A549 (cell line): ENCODE measurements around the gene KMO. TPM values are rescaled to one million over a fixed set of nuclear protein-coding genes. Genes with fewer than 3 reads are reported as not detected.

Source experiments
- ATAC-seq, 2 experiments: fragments of 200-7000 bp in 1 of 2; fragments of >200 bp in 1 of 2; cut with Nextera tagmentation in 1 of 2; cut with Tn5 transposase in 1 of 2; 3 replicates each; pipeline versions ENCODE4 v1.8.0 to v1.9.1; 2018 to 2020; ENCODE audit warnings: mild to moderate bottlenecking in 1 of 2, moderate library complexity in 1 of 2
- CTCF ChIA-PET: fragments of 300-600 bp; sonication (Branson Sonifier 250); formaldehyde crosslinking; extraction: SDS; loops from one replicate; lab custom pipeline; 2021; ENCODE audit warnings: antibody characterized with exemption, inconsistent platforms; lab: Yijun Ruan, JAX
- POLR2A ChIA-PET: fragments of 350-600 bp; formaldehyde crosslinking; extraction: SDS; loops from one replicate; lab custom pipeline; 2021; ENCODE audit warnings: antibody characterized with exemption, inconsistent platforms; lab: Yijun Ruan, JAX
- DNase-seq, 2 experiments: peaks; one replicate each; pipeline versions ENCODE4 v3.0.0 to v3.0.0-alpha.2; 2011 to 2016; ENCODE audit warnings: low read depth in 1 of 2, low spot score in 1 of 2
- FAIRE-seq: peaks from 2 replicates; lab custom pipeline; 2011; peaks lifted over from hg19 to GRCh38; lab: Jason Lieb, UNC
- H3K27ac ChIP-seq, 2 experiments: fragments of >200 bp; sonication (Bioruptor Twin); formaldehyde crosslinking; 3 replicates each; pipeline ENCODE4 v1.5.1; 2016 to 2017
- H3K4me1 ChIP-seq: fragments of >200 bp; sonication (Bioruptor Twin); formaldehyde crosslinking; 3 replicates; pipeline ENCODE4 v1.6.1; 2016
- H3K4me2 ChIP-seq: fragments of >200 bp; sonication (Bioruptor Twin); formaldehyde crosslinking; 3 replicates; pipeline ENCODE4 v1.6.1; 2016
- H3K4me3 ChIP-seq: fragments of >200 bp; sonication (Bioruptor Twin); formaldehyde crosslinking; 3 replicates; pipeline ENCODE4 v1.5.1; 2016
- H3K9me3 ChIP-seq: fragments of >200 bp; sonication (Bioruptor Twin); formaldehyde crosslinking; 3 replicates; pipeline ENCODE4 v1.6.1; 2016
- BHLHE40 ChIP-seq: IDR thresholded peaks from 2 replicates; pipeline ENCODE4 v1.6.1; 2012; ENCODE audit warnings: low read depth, low read length, inconsistent platforms
- CEBPB ChIP-seq, 2 experiments: fragments of >200 bp in 1 of 2; sonication (Bioruptor Twin) in 1 of 2; formaldehyde crosslinking in 1 of 2; IDR thresholded peaks; 2 replicates each; pipeline ENCODE4 v1.6.1; 2012 to 2016
- CHD4 ChIP-seq: fragments of 200-600 bp; sonication (generic); IDR thresholded peaks from 2 replicates; pipeline ENCODE4 v1.6.1; 2016; ENCODE audit warnings: antibody characterized with exemption, mild to moderate bottlenecking, borderline replicate concordance
- EP300 ChIP-seq, 2 experiments: fragments of >200 bp; sonication (Bioruptor Twin); formaldehyde crosslinking; IDR thresholded peaks; 2 replicates in 1 of 2; 3 replicates in 1 of 2; pipeline ENCODE4 v1.6.1; 2016 to 2017
- FOSL2 ChIP-seq, 2 experiments: fragments of 450-650 bp in 1 of 2; fragments of >200 bp in 1 of 2; sonication (Bioruptor Twin) in 1 of 2; formaldehyde crosslinking; IDR thresholded peaks; 2 replicates each; pipeline versions ENCODE4 v1.5.0 to v1.6.1; 2016 to 2020; ENCODE audit warnings: mild to moderate bottlenecking in 1 of 2, moderate library complexity in 1 of 2
- GATA3 ChIP-seq: IDR thresholded peaks from 2 replicates; pipeline ENCODE4 v1.6.1; 2012; ENCODE audit warnings: borderline replicate concordance
- JUN ChIP-seq, 2 experiments: fragments of >200 bp; sonication (Bioruptor Twin); formaldehyde crosslinking; IDR thresholded peaks; 2 replicates in 1 of 2; 3 replicates in 1 of 2; pipeline ENCODE4 v1.6.1; 2016 to 2017
- JUNB ChIP-seq: fragments of >200 bp; sonication (Bioruptor Twin); formaldehyde crosslinking; IDR thresholded peaks from 2 replicates; pipeline ENCODE4 v1.6.1; 2016
- MAFK ChIP-seq: fragments of 450-650 bp; IDR thresholded peaks from 2 replicates; pipeline ENCODE4 v1.6.1; 2014; ENCODE audit not compliant: partially characterized antibody
- MAX ChIP-seq: IDR thresholded peaks from 2 replicates; pipeline ENCODE4 v1.6.1; 2012
- MAZ ChIP-seq: fragments of 150-350 bp; IDR thresholded peaks from 2 replicates; pipeline ENCODE4 v1.6.1; 2014; ENCODE audit warnings: antibody characterized with exemption, low read depth, low read length, borderline replicate concordance
- NFE2L2 ChIP-seq: fragments of 150-350 bp; conservative IDR thresholded peaks from 2 replicates; pipeline ENCODE4 v1.6.1; 2014; ENCODE audit warnings: low read length
- RAD21 ChIP-seq, 2 experiments: fragments of >200 bp in 1 of 2; sonication (Bioruptor Twin) in 1 of 2; formaldehyde crosslinking in 1 of 2; IDR thresholded peaks in 1 of 2; conservative IDR thresholded peaks in 1 of 2; 2 replicates in 1 of 2; 3 replicates in 1 of 2; pipeline ENCODE4 v1.6.1; 2012 to 2018; ENCODE audit warnings: inconsistent platforms in 1 of 2
- RCOR1 ChIP-seq: fragments of 150-350 bp; IDR thresholded peaks from 2 replicates; pipeline ENCODE4 v1.6.1; 2014; ENCODE audit warnings: antibody characterized with exemption, low read length, low read depth
- TFCP2L1 ChIP-seq: fragments of 250-450 bp; sonication (Bioruptor Pico); IDR thresholded peaks from 2 replicates; pipeline ENCODE4 v1.5.0; 2021; ENCODE audit warnings: mild to moderate bottlenecking
- ZSCAN20 ChIP-seq: fragments of 250-450 bp; sonication (Bioruptor Pico); IDR thresholded peaks from 2 replicates; pipeline ENCODE4 v1.8.0; 2022; ENCODE audit warnings: mild to moderate bottlenecking, moderate library complexity
- WGBS: methylation state at CpG from one replicate; pipeline ENCODE4 v1.1.6; 2017; ENCODE audit errors: missing lambda C conversion rate; 5-methylcytosine and 5-hydroxymethylcytosine counted together
- polyA plus RNA-seq, 4 experiments: library from polyadenylated mRNA; depleted of rRNA in 3 of 4; stranded (reverse); fragments of >200 nt; fragmentation: RNase III in 1 of 4; extraction: RNeasy Plus Mini Kit Qiagen cat#74134 plus additional on column Dnase treatment in 1 of 4; gene quantifications; 2 replicates in 3 of 4; 3 replicates in 1 of 4; pipeline ENCODE4 v1.2.3, GENCODE V29; 2011 to 2017

KMO gene
- polyA plus RNA-seq, 2 of the 4 experiments (the other 2 are of a cell fraction) = 0.35 to 0.47 TPM

GRCh38 chr1:241591736-241592135 is 59.6 kb downstream of the KMO start:
- FAIRE-seq (no peak), ATAC-seq (peak in 1 of 2 experiments; percentile 26; a peak in 1 of 6 replicates), DNase-seq (no peak)
- Histone ChIP-seq H3K27ac (peak overlapping the region; percentile 57 to 82), H3K4me1 (peaks cover 37% of the 10 kb centered on the region), H3K9me3 (no peaks in the 10 kb centered on the region), H3K4me2 (peak overlapping the region; percentile 53), H3K4me3 (no peak overlapping the region)
- CTCF ChIA-PET = interaction anchor here (0.9 to 4.1 kb wide), 4 partner anchors 11 to 61 kb away, joined by 3 to 28 read pairs (median 4); no protein-coding TSS in a partner anchor
- 76% methylated on average over 5 of the region's 5 CpGs for WGBS
- POLR2A ChIA-PET = interaction anchor here (1.1 kb wide), 2 partner anchors 17 to 19 kb away, joined by 3 to 5 read pairs; no protein-coding TSS in a partner anchor
- no peak for TF ChIP-seq EP300 (IDR thresholded peaks at IDR 0.05)
- peak; percentile 14; the same call in 1 of the 2 replicates for TF ChIP-seq GATA3
- TF ChIP-seq, all 56 proteins: peak for 1

- Histone ChIP-seq H3K4me2 (peak overlapping the region; percentile 53), H3K27ac (peak overlapping the region; percentile 57 to 82; a peak in 5 of 6 replicates), H3K4me3 (no peak overlapping the region), H3K4me1 (peaks cover 37% of the 10 kb centered on the region), H3K9me3 (no peaks in the 10 kb centered on the region)
- peak; percentile 80 for FAIRE-seq
- ChIA-PET CTCF (interaction anchor here (1.4 to 4.1 kb wide), 2 partner anchors 11 to 19 kb away, joined by 3 to 28 read pairs; no protein-coding TSS in a partner anchor), POLR2A (no interaction called here)
- peak in 1 of 2 experiments; percentile 38; a peak in 1 of 4 replicates for TF ChIP-seq CEBPB (IDR thresholded peaks at IDR 0.05)
- TF ChIP-seq JUNB = peak; percentile 74
- 0 out of 2 replicates have a peak, but pooled peaks have one; percentile 19 for TF ChIP-seq MAX
- TF ChIP-seq RAD21 (conservative IDR thresholded peaks at IDR 0.05 in 1 of 2, IDR thresholded peaks at IDR 0.05 in 1 of 2) = no peak
- TF ChIP-seq FOSL2 (IDR thresholded peaks at IDR 0.05) = peak; percentile 73
- peak; percentile 65 for TF ChIP-seq FOSL2 (CRISPR knock-in tag; IDR thresholded peaks at IDR 0.05)
- no peak for DNase-seq
- peak; percentile 77 to 87 for ATAC-seq
- WGBS = 33% methylated on average over 3 of the region's 3 CpGs
Observed at GRCh38 chr1:241592273-241592958, 60.2 kb downstream of the KMO start.

GRCh38 chr1:241593186-241593585 is 61.0 kb downstream of the KMO start:
- peak overlapping the region; percentile 57 to 82; a peak in 5 of 6 replicates for H3K27ac ChIP-seq
- TF ChIP-seq JUNB (peak; percentile 37; the same call in 1 of the 2 replicates), CHD4 (no peak), RCOR1 (no peak), TFCP2L1 (CRISPR knock-in tag) (no peak), BHLHE40 (no peak)
- TF ChIP-seq, all 56 proteins: peak for 1
- no peak for DNase-seq
- POLR2A ChIA-PET = no interaction called here
- no peak overlapping the region for H3K4me3 ChIP-seq
- CTCF ChIA-PET = interaction anchor here (1.4 to 3.1 kb wide), 2 partner anchors 10 to 17 kb away, joined by 3 to 15 read pairs; no protein-coding TSS in a partner anchor
- 86% methylated on average over 1 of the region's 1 CpG for WGBS
- peak overlapping the region; percentile 53 for H3K4me2 ChIP-seq
- ATAC-seq = no peak
- FAIRE-seq = no peak
- H3K4me1 ChIP-seq = peaks cover 37% of the 10 kb centered on the region
- no peaks in the 10 kb centered on the region for H3K9me3 ChIP-seq

- TF ChIP-seq NFE2L2 = no peak
- no peak for TF ChIP-seq GATA3
- no peak for TF ChIP-seq ZSCAN20 (CRISPR knock-in tag)
- no peak for TF ChIP-seq JUN (IDR thresholded peaks at IDR 0.05)
- TF ChIP-seq EP300 (IDR thresholded peaks at IDR 0.05) = no peak
- no peak for TF ChIP-seq MAFK
- TF ChIP-seq MAZ = no peak
- POLR2A ChIA-PET = no interaction called here
Observed at GRCh38 chr1:241596633-241597032, 64.5 kb downstream of the KMO start.

More at GRCh38 chr1:241596633-241597032, 64.5 kb downstream of the KMO start:
- WGBS = 93% methylated on average over 6 of the region's 6 CpGs
- Histone ChIP-seq H3K4me1 (peaks cover 32% of the 10 kb centered on the region), H3K9me3 (no peaks in the 10 kb centered on the region), H3K4me2 (no peak overlapping the region), H3K27ac (no peak overlapping the region), H3K4me3 (no peak overlapping the region)
- FAIRE-seq = no peak
- CTCF ChIA-PET = interaction anchor here (1.0 kb wide), 1 partner anchor 9 kb away, joined by 8 read pairs; no protein-coding TSS in a partner anchor
- DNase-seq = no peak
- ATAC-seq = no peak
